AG10803 (cell line): ENCODE results near the gene MYO16.

Experiments
- DNase-seq: peaks from one replicate; pipeline ENCODE4 v3.0.0; 2010; ENCODE audit warnings: low read depth
- H3K4me3 ChIP-seq: 2 replicates; pipeline ENCODE4 v1.5.1; 2011; ENCODE audit warnings: mild to moderate bottlenecking, low read length, control low read depth
- TF ChIP-seq, protein P1 (sequence below): conservative IDR thresholded peaks from 2 replicates; pipeline ENCODE4 v1.5.1; 2011; ENCODE audit warnings: mild to moderate bottlenecking, low read length, control low read depth, inconsistent platforms

Gene MYO16

DNA sequence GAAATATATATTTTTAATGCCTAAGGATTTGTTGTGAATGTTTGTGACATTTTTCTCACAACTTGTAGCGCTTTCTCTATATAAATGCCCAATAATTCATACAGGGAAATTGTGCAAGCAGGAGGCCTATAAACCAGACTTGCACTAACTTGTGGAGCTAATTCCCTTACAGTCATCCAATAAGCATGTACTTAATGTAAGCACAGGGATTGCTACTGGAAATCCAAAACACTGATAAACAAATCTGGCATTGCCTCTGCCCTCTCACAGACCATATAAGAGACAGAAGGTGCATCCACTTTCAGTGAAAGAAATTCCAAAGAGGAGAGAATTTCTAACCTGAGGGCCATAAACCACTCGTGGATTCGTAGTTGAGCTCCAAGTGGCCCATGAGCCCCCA, 518.8 kb downstream of the MYO16 start:
- no peak overlapping the region for H3K4me3 ChIP-seq
- peak; percentile 55 for DNase-seq
- TF ChIP-seq, protein P1, sequence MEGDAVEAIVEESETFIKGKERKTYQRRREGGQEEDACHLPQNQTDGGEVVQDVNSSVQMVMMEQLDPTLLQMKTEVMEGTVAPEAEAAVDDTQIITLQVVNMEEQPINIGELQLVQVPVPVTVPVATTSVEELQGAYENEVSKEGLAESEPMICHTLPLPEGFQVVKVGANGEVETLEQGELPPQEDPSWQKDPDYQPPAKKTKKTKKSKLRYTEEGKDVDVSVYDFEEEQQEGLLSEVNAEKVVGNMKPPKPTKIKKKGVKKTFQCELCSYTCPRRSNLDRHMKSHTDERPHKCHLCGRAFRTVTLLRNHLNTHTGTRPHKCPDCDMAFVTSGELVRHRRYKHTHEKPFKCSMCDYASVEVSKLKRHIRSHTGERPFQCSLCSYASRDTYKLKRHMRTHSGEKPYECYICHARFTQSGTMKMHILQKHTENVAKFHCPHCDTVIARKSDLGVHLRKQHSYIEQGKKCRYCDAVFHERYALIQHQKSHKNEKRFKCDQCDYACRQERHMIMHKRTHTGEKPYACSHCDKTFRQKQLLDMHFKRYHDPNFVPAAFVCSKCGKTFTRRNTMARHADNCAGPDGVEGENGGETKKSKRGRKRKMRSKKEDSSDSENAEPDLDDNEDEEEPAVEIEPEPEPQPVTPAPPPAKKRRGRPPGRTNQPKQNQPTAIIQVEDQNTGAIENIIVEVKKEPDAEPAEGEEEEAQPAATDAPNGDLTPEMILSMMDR, result no peak

- H3K4me3 ChIP-seq, result no peak overlapping the region
- no peak for DNase-seq
- TF ChIP-seq, protein P1, result no peak
Measured at GRCh38 chr13:109150696-109151095, 521.3 kb downstream of the MYO16 start.

DNA sequence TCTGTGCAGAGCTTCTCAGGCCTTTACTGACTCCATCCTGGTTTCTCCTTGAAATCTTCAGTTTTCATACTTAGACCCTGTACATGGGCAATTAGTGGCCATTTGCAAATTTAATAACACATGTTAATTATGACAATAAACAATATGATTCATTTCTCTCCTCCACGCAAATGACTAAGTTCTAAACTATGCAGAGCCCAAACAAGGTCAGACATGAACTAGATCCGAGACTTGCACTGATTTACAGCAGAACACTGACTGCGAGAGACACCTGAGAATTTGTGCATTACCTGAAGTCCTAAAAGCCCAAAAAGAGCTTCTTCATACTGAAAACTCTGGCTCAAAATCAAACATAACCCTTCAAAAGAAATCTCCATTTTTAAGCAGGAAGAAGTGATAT, 521.8 kb downstream of the MYO16 start:
- TF ChIP-seq, protein P1, result no peak
- no peak overlapping the region for H3K4me3 ChIP-seq
- no peak for DNase-seq

GRCh38 chr13:109151696-109152095, 522.3 kb downstream of the MYO16 start:
- H3K4me3 ChIP-seq, result no peak overlapping the region
- TF ChIP-seq, protein P1, result no peak
- no peak for DNase-seq

GRCh38 chr13:109152311-109152820, 523.0 kb downstream of the MYO16 start:
- TF ChIP-seq, protein P1, result no peak
- no peak for DNase-seq
- H3K4me3 ChIP-seq, result no peak overlapping the region

DNA sequence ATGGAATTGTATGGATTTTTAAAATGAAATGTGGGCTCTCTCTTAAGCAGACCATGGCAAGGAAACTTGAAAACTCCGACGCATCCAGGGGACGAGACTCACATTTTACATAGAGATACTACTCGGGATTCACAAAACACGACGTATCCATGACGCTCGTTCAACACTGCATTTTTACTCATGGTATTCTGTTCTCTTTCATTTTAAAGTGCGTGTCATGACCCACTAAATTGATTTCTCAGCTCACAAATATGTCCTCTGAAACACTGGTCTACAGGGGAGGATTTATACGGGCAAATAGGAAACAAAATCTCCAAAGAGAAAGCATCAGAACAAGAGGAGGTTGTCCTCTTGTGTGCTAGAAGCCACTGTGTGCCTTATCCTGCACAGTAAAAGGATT, 523.5 kb downstream of the MYO16 start:
- no peak for DNase-seq
- TF ChIP-seq, protein P1, result no peak
- H3K4me3 ChIP-seq, result no peak overlapping the region

DNA sequence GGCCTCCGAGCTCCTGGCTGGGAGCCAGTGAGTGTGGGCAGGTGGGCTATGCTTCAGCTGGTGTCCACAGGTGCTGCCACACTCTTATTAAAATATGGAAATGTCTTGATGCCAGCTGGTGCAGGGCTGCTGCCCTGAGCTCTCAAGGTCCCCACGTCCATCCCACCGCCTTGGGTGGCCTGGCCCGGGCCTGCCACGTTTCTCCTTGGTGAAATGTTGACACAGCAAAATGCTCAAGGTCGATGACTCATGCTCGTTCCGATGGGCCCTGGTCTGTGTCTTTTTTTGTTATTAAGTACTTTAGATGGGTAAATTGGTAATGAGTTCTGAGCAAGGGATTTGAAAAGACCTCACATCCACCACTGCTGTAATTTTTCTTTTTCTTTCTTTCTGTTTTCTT, 524.7 kb downstream of the MYO16 start:
- no peak for DNase-seq

More for the DNA sequence above, 524.7 kb downstream of the MYO16 start:
- H3K4me3 ChIP-seq, result no peak overlapping the region
- TF ChIP-seq, protein P1, result no peak
